PC-9 (cell line): ENCODE results near the gene ITGB3.

Experiments
- EZH2 ChIP-seq: fragments of 200-600 bp; sonication (generic); IDR thresholded peaks from 2 replicates; pipeline ENCODE4 v1.8.0; 2017; ENCODE audit warnings: antibody characterized with exemption, low read depth
- TF ChIP-seq, protein P1 (sequence below): fragments of 200-600 bp; sonication (generic); conservative IDR thresholded peaks from 2 replicates; pipeline ENCODE4 v1.6.1; 2017; ENCODE audit warnings: mixed run types, antibody characterized with exemption, mild to moderate bottlenecking, moderate library complexity

DNA sequence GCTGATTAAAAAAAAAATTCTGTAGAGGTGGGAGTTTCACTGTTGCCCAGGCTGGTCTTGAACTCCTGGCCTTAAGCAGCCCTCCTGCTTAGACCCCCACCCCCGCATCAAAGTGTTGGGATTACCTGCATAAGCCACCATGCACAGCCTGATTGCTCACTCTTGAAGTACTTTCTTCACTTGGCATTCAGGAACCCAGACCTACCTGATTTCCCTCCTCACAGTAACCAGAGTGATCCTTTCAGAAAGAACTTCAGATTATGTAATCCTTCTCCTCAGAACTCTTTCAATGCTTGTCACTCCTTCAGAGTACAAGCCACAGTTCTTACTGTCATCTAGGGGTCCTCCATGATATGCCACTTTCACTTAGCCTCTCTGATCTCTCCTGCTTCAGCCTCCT, 71.5 kb downstream of the ITGB3 start:
- TF ChIP-seq, protein P1, sequence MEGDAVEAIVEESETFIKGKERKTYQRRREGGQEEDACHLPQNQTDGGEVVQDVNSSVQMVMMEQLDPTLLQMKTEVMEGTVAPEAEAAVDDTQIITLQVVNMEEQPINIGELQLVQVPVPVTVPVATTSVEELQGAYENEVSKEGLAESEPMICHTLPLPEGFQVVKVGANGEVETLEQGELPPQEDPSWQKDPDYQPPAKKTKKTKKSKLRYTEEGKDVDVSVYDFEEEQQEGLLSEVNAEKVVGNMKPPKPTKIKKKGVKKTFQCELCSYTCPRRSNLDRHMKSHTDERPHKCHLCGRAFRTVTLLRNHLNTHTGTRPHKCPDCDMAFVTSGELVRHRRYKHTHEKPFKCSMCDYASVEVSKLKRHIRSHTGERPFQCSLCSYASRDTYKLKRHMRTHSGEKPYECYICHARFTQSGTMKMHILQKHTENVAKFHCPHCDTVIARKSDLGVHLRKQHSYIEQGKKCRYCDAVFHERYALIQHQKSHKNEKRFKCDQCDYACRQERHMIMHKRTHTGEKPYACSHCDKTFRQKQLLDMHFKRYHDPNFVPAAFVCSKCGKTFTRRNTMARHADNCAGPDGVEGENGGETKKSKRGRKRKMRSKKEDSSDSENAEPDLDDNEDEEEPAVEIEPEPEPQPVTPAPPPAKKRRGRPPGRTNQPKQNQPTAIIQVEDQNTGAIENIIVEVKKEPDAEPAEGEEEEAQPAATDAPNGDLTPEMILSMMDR = no peak
- no peak for TF ChIP-seq EZH2
